Endothelial cell of umbilical vein (primary cell): ENCODE results near the gene TMEM145. TPM values are rescaled to one million over a fixed set of nuclear protein-coding genes. Genes with fewer than 3 reads are reported as not detected.

Source experiments
- BruUV-seq: library from RNA; stranded (reverse); fragments of 400-500 nt; replicated peaks from 2 replicates; lab custom pipeline; 2021; lab: Mats Ljungman, UMichigan
- CTCF ChIA-PET: fragments of 300-600, 350-600 bp; sonication (Branson Sonifier 250); formaldehyde crosslinking; loops from one replicate; lab custom pipeline; 2021; ENCODE audit warnings: antibody characterized with exemption, inconsistent platforms; lab: Charles Lee
- POLR2A ChIA-PET: fragments of 300-600, 350-600 bp; sonication (Branson Sonifier 250); formaldehyde crosslinking; loops from one replicate; lab custom pipeline; 2021; ENCODE audit warnings: antibody characterized with exemption, inconsistent platforms; lab: Charles Lee
- DNase-seq: peaks from one replicate; pipeline ENCODE4 v3.0.0-alpha.2; 2011; ENCODE audit warnings: low read depth, low spot score
- FAIRE-seq: peaks from 2 replicates; lab custom pipeline; 2011; peaks lifted over from hg19 to GRCh38; lab: Jason Lieb, UNC
- H2AFZ ChIP-seq: 2 replicates; pipeline ENCODE4 v1.6.0; 2012; ENCODE audit warnings: low read depth, low read length, control low read depth, inconsistent platforms
- H3K27ac ChIP-seq: 2 replicates; pipeline ENCODE4 v1.5.1; 2011; ENCODE audit warnings: low read depth, mild to moderate bottlenecking, control low read depth, low read length, moderate library complexity; ENCODE audit not compliant: insufficient read depth
- H3K27me3 ChIP-seq, 2 experiments: 2 replicates each; pipeline versions ENCODE4 v1.6.0 to v1.6.1; 2011; ENCODE audit warnings: low read length in 2 of 2, mixed read lengths in 1 of 2; ENCODE audit not compliant: control insufficient read depth in 2 of 2, insufficient read depth in 2 of 2
- H3K36me3 ChIP-seq, 2 experiments: 2 replicates in 1 of 2; 3 replicates in 1 of 2; pipeline ENCODE4 v1.5.1; 2011; ENCODE audit warnings: low read length in 2 of 2, mild to moderate bottlenecking in 1 of 2, moderate library complexity in 1 of 2; ENCODE audit not compliant: control insufficient read depth in 2 of 2, insufficient read depth in 2 of 2; ENCODE audit errors: extremely low read depth in 1 of 2
- H3K4me1 ChIP-seq: 3 replicates; pipeline ENCODE4 v1.5.1; 2011; ENCODE audit warnings: mild to moderate bottlenecking, low read length; ENCODE audit not compliant: control insufficient read depth, insufficient read depth; ENCODE audit errors: extremely low read depth
- H3K4me2 ChIP-seq: 2 replicates; pipeline ENCODE4 v1.6.1; 2011; ENCODE audit warnings: low read length, control low read depth, mixed read lengths; ENCODE audit not compliant: insufficient read depth
- H3K4me3 ChIP-seq, 3 experiments: fragments of 200-600 bp in 1 of 3; sonication (generic), shearing (Covaris generic) in 1 of 3; replicated peaks in 1 of 3; 2 replicates each; pipeline ENCODE4 v1.5.1; 2011 to 2016; ENCODE audit warnings: control low read depth in 3 of 3, low read length in 3 of 3, mild to moderate bottlenecking in 2 of 3, inconsistent platforms in 1 of 3, low read depth in 1 of 3, moderate library complexity in 1 of 3; ENCODE audit not compliant: insufficient read depth in 1 of 3
- H3K79me2 ChIP-seq: 2 replicates; pipeline ENCODE4 v1.6.0; 2012; ENCODE audit warnings: low read length, inconsistent platforms; ENCODE audit not compliant: control insufficient read depth, insufficient read depth
- H3K9ac ChIP-seq: replicated peaks from 2 replicates; pipeline ENCODE3; 2011; ENCODE audit warnings: low read length, control low read depth; ENCODE audit not compliant: insufficient read depth; ENCODE audit errors: extremely low read depth
- H3K9me1 ChIP-seq: replicated peaks from 3 replicates; pipeline ENCODE4 v1.6.0; 2011; ENCODE audit warnings: mild to moderate bottlenecking, low read length; ENCODE audit not compliant: control insufficient read depth, insufficient read depth; ENCODE audit errors: extremely low read depth
- H3K9me3 ChIP-seq: replicated peaks from 2 replicates; pipeline ENCODE4 v1.5.1; 2012; ENCODE audit warnings: low read length, inconsistent platforms; ENCODE audit not compliant: control insufficient read depth, insufficient read depth
- H4K20me1 ChIP-seq: replicated peaks from 2 replicates; pipeline ENCODE3; 2011; ENCODE audit warnings: mild to moderate bottlenecking, low read length; ENCODE audit not compliant: control insufficient read depth, insufficient read depth; ENCODE audit errors: extremely low read depth
- EZH2 ChIP-seq: IDR thresholded peaks from 2 replicates; pipeline ENCODE4 v1.6.1; 2012; ENCODE audit warnings: borderline replicate concordance, low read depth, mild to moderate bottlenecking, moderate library complexity, low read length, inconsistent platforms; ENCODE audit not compliant: severe bottlenecking
- FOS ChIP-seq: IDR thresholded peaks from 2 replicates; pipeline ENCODE4 v1.6.1; 2011; ENCODE audit warnings: mild to moderate bottlenecking, low read length, moderate library complexity, borderline replicate concordance; ENCODE audit not compliant: insufficient read depth
- MAX ChIP-seq: IDR thresholded peaks from 2 replicates; pipeline ENCODE4 v1.6.1; 2011; ENCODE audit not compliant: insufficient read depth, insufficient read length
- MYC ChIP-seq: IDR thresholded peaks from one replicate; pipeline ENCODE4 v1.6.1; 2011; ENCODE audit warnings: mild to moderate bottlenecking, low read depth, low read length
- POLR2A ChIP-seq: IDR thresholded peaks from 2 replicates; pipeline ENCODE4 v1.6.1; 2012; ENCODE audit warnings: low read depth, mild to moderate bottlenecking, control low read depth, low read length
- POLR2AphosphoS5 ChIP-seq: IDR thresholded peaks from 2 replicates; pipeline ENCODE4 v1.6.1; 2012; ENCODE audit warnings: low read depth, mild to moderate bottlenecking, control low read depth, low read length, moderate library complexity; ENCODE audit not compliant: insufficient read depth
- dilution Hi-C: fragments of 300-500 bp; cut with MboI; formaldehyde crosslinking; loops from one replicate; pipeline ENCODE4 v1.15.0; 2019; ENCODE audit warnings: low sequenced_read_pairs; ENCODE audit not compliant: extremely low pct_ligation_motif_present
- intact Hi-C: fragments of 100-400 bp; cut with micrococcal nuclease; formaldehyde crosslinking; loops from one replicate; pipeline ENCODE4 v1.10.0; 2022
- polyA plus RNA-seq, 4 experiments: library from polyadenylated mRNA; depleted of rRNA in 3 of 4; stranded (reverse) in 3 of 4; unstranded in 1 of 4; fragments of >200 nt; gene quantifications; 2 replicates each; pipeline versions ENCODE4 v1.2.1 to v1.2.3, GENCODE V29; 2011 to 2012; ENCODE audit warnings: missing spikeins in 1 of 4
- total RNA-seq: library from RNA; stranded (reverse); gene quantifications from 2 replicates; pipeline ENCODE4 v1.2.3, GENCODE V29; 2021
- TF ChIP-seq, protein P1 (sequence below), 2 donors: IDR thresholded peaks; 1 replicate in 1 of 2; 2 replicates in 1 of 2; pipeline ENCODE4 v1.5.1; 2011; ENCODE audit warnings: low read length in 2 of 2, mild to moderate bottlenecking in 2 of 2, moderate library complexity in 2 of 2, control low read depth in 1 of 2, inconsistent platforms in 1 of 2, low read depth in 1 of 2; ENCODE audit not compliant: insufficient read depth in 1 of 2; ENCODE audit errors: extremely low read depth in 1 of 2

TMEM145 gene
- total and polyA plus RNA-seq, 2 donors (not counting 3 experiments of a cell fraction or from before 2014, with no cell fraction given) = not detected

GRCh38 chr19:42291435-42291810 lies 21.7 kb upstream of the TMEM145 start:
- Histone ChIP-seq H3K9ac (no peak overlapping the region), H2AFZ (no peak overlapping the region), H3K4me2 (no peak overlapping the region), H3K4me1 (no peaks in the 10 kb centered on the region), H3K4me3 (no peak overlapping the region), H3K9me1 (no peaks in the 10 kb centered on the region), H4K20me1 (no peaks in the 10 kb centered on the region), H3K79me2 (no peaks in the 10 kb centered on the region), H3K36me3 (peaks cover 16 to 78% of the 10 kb centered on the region in 2 experiments), H3K27ac (no peak overlapping the region), H3K27me3 (no peaks in the 10 kb centered on the region), H3K9me3 (no peaks in the 10 kb centered on the region)
- TF ChIP-seq MAX = no peak
- dilution Hi-C loops = no loop called here
- intact Hi-C loops = loop anchor here (1.0 kb wide), 1 partner anchor 47 kb away; no protein-coding TSS in a partner anchor
- no TSS peak for BruUV-seq
- CTCF ChIA-PET = interaction anchor here (1.3 to 2.3 kb wide), 2 partner anchors 36 to 45 kb away, joined by 4 to 15 read pairs; no protein-coding TSS in a partner anchor
- FAIRE-seq (no peak), DNase-seq (no peak)
- POLR2A ChIA-PET = no interaction called here

DNA sequence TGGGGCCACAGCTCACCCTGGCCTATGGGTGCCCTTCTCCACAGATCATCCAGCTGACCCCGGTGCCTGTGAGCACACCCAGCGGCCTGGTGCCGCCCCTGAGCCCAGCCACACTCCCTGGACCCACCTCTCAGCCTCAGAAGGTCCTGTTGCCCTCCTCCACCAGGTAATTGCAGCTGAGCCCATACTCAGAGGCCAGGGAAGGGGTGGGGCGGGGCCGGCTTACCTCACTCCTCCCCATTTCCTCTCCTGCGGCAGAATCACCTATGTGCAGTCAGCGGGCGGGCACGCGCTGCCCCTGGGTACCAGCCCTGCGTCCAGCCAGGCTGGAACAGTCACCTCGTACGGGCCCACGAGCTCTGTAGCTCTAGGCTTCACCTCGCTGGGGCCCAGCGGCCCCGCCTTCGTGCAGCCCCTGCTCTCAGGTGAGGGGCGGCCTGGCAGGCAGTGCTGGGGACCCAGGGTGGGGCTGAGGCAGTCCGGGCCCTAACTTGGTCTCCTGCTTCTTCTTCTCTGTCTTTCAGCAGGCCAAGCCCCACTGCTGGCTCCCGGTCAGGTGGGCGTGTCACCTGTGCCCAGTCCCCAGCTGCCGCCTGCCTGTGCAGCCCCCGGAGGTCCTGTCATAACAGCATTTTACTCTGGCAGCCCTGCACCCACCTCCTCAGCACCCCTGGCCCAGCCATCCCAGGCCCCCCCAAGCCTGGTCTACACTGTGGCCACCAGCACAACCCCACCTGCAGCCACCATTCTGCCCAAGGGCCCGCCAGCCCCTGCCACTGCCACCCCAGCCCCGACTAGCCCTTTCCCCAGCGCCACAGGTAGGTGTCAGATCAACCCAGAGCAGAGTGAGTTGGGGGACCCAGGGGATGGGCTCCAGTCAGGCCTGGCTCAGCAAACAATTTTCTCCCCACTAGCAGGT lies 20.8 kb upstream of the TMEM145 start:
- Histone ChIP-seq H3K4me1 (no peaks in the 10 kb centered on the region), H3K36me3 (peaks cover 16 to 78% of the 10 kb centered on the region in 2 experiments), H4K20me1 (no peaks in the 10 kb centered on the region), H3K9me1 (no peaks in the 10 kb centered on the region), H3K27me3 (no peaks in the 10 kb centered on the region), H3K79me2 (no peaks in the 10 kb centered on the region), H3K9ac (no peak overlapping the region), H2AFZ (no peak overlapping the region), H3K4me3 (no peak overlapping the region), H3K4me2 (no peak overlapping the region), H3K9me3 (no peaks in the 10 kb centered on the region), H3K27ac (no peak overlapping the region)
- intact Hi-C loops = no loop called here
- no peak for TF ChIP-seq POLR2AphosphoS5
- no peak for TF ChIP-seq POLR2A
- TF ChIP-seq MYC = no peak
- TF ChIP-seq FOS = no peak
- TF ChIP-seq, protein P1, sequence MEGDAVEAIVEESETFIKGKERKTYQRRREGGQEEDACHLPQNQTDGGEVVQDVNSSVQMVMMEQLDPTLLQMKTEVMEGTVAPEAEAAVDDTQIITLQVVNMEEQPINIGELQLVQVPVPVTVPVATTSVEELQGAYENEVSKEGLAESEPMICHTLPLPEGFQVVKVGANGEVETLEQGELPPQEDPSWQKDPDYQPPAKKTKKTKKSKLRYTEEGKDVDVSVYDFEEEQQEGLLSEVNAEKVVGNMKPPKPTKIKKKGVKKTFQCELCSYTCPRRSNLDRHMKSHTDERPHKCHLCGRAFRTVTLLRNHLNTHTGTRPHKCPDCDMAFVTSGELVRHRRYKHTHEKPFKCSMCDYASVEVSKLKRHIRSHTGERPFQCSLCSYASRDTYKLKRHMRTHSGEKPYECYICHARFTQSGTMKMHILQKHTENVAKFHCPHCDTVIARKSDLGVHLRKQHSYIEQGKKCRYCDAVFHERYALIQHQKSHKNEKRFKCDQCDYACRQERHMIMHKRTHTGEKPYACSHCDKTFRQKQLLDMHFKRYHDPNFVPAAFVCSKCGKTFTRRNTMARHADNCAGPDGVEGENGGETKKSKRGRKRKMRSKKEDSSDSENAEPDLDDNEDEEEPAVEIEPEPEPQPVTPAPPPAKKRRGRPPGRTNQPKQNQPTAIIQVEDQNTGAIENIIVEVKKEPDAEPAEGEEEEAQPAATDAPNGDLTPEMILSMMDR (IDR thresholded peaks at IDR 0.05; ENCODE audit: extremely low read depth in 1 of 2, insufficient read depth in 1 of 2, low read depth in 1 of 2, low read length in 2 of 2) = no peak
- no peak for TF ChIP-seq EZH2
- ChIA-PET POLR2A (no interaction called here), CTCF (interaction anchor here (1.1 to 2.3 kb wide), 4 partner anchors 10 to 46 kb away, joined by 3 to 15 read pairs (median 4); partner anchors contain the start of genes PAFAH1B3 and PRR19)
- DNase-seq (no peak), FAIRE-seq (no peak)
- dilution Hi-C loops = no loop called here
- BruUV-seq = no TSS peak
